ENCODE data around the gene KCTD17.

- TF ChIP-seq CTCF (IDR thresholded peaks at IDR 0.05), result no peak
- no peak for TF ChIP-seq EZH2phosphoT487 (IDR thresholded peaks at IDR 0.05)
Observed at GRCh38 chr22:37103656-37104452, 52.3 kb downstream of the KCTD17 start.
